ENCODE measurements around the gene BLOC1S5. TPM values are rescaled to one million over a fixed set of nuclear protein-coding genes. Genes with fewer than 3 reads are reported as not detected.
A peak's percentile ranks its signal among the peaks of the same experiment; 100 is the strongest.

BLOC1S5 gene
- total and polyA plus RNA-seq, 12 donors: 5.3 to 27.7 (median 15.0) TPM

- H3K27me3 ChIP-seq: no peaks in the 10 kb centered on the region
- H3K36me3 ChIP-seq (replicated peaks in 1 of 2): peaks cover 0 to 15% of the 10 kb centered on the region in 2 donors
- WGBS, 4 donors: 42 to 85% (median 70%) methylated on average over 4 of the region's 4 CpGs
- peaks cover 34 to 57% of the 10 kb centered on the region in 2 donors for H3K4me1 ChIP-seq (replicated peaks in 1 of 2)
- TF ChIP-seq, protein P1, sequence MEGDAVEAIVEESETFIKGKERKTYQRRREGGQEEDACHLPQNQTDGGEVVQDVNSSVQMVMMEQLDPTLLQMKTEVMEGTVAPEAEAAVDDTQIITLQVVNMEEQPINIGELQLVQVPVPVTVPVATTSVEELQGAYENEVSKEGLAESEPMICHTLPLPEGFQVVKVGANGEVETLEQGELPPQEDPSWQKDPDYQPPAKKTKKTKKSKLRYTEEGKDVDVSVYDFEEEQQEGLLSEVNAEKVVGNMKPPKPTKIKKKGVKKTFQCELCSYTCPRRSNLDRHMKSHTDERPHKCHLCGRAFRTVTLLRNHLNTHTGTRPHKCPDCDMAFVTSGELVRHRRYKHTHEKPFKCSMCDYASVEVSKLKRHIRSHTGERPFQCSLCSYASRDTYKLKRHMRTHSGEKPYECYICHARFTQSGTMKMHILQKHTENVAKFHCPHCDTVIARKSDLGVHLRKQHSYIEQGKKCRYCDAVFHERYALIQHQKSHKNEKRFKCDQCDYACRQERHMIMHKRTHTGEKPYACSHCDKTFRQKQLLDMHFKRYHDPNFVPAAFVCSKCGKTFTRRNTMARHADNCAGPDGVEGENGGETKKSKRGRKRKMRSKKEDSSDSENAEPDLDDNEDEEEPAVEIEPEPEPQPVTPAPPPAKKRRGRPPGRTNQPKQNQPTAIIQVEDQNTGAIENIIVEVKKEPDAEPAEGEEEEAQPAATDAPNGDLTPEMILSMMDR (IDR thresholded peaks at IDR 0.05): no peak
- peak in 1 of 2 donors; percentile 2 for TF ChIP-seq POLR2A (IDR thresholded peaks at IDR 0.05)
- H3K4me3 ChIP-seq: no peak overlapping the region
- peak overlapping the region; percentile 64 to 76 (median 69) for H3K27ac ChIP-seq
- no peaks in the 10 kb centered on the region for H3K9me3 ChIP-seq (replicated peaks in 1 of 3)
- intact Hi-C loops (cut with DNase I): no loop called here
- no peak for DNase-seq
Measured at GRCh38 chr6:8084586-8084985, 20.4 kb upstream of the BLOC1S5 start.

DNA sequence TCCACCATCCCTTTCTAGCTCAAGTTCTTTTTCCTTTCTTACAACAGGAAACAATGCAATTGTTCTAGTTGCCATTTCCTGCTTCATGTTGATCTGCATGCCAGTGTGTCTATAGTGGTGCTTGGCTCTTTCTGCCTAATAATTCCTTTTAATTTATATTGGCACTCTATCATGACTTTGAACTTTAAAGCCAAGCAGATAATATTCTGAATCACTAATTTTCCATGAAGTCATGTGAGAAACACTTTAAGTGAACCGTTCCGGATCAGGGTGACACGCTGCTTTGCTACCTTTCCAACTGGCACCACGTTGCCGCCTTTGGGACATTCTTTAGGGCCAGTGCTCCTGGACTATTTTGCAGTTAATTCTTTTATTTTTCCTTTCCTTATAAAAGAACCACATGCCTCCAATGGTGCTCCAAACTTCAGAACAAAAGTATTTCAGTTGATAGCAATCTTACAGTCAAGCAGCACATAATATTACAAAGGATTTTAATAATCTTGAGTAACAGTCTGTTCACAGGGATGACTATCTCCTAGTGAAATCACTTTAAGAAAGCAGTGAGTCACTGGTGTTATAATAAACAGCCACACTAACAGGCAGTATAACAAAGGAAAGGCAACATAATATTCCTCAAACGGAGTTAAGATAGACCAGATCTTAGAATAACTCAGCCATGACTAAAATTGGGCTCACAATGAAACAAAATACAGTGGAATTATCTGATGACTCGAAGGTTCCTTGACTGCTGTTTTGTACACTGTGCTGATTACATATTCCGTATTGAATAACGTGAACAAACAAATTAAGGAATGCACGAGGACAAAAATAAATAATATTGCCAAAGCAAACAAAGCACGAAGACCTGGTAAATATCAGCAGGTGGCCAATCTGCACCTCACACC, 19.0 kb upstream of the BLOC1S5 start:
- H3K27me3 ChIP-seq: no peaks in the 10 kb centered on the region
- H3K4me3 ChIP-seq: no peak overlapping the region
- peak in 5 of 7 donors; percentile 27 to 54 (median 40) for DNase-seq
- peaks cover 34 to 62% of the 10 kb centered on the region in 2 donors for H3K4me1 ChIP-seq (replicated peaks in 1 of 2)
- no peaks in the 10 kb centered on the region for H3K9me3 ChIP-seq (replicated peaks in 1 of 3)
- H3K36me3 ChIP-seq (replicated peaks in 1 of 2): peaks cover 0 to 1% of the 10 kb centered on the region in 2 donors
- H3K27ac ChIP-seq: peak overlapping the region in 4 of 5 donors; percentile 71 to 83 (median 74)
- WGBS, 4 donors: 43 to 51% (median 46%) methylated on average over 11 of the region's 11 CpGs
- intact Hi-C loops (cut with DNase I): no loop called here
- TF ChIP-seq POLR2A (IDR thresholded peaks at IDR 0.05): peak in 1 of 2 donors; percentile 13
- TF ChIP-seq, protein P1 (IDR thresholded peaks at IDR 0.05): no peak

GRCh38 chr6:8082572-8082953, 18.4 kb upstream of the BLOC1S5 start:
- no peak for DNase-seq
- no peaks in the 10 kb centered on the region for H3K36me3 ChIP-seq (replicated peaks in 1 of 2)
- no peaks in the 10 kb centered on the region for H3K9me3 ChIP-seq (replicated peaks in 1 of 3)
- H3K27ac ChIP-seq: peak overlapping the region in 4 of 5 donors; percentile 71 to 83 (median 74)
- WGBS, 4 donors: 50 to 81% (median 66%) methylated on average over 1 of the region's 1 CpG
- peaks cover 34 to 62% of the 10 kb centered on the region in 2 donors for H3K4me1 ChIP-seq (replicated peaks in 1 of 2)
- no peaks in the 10 kb centered on the region for H3K27me3 ChIP-seq
- TF ChIP-seq, protein P1 (IDR thresholded peaks at IDR 0.05): no peak
- TF ChIP-seq POLR2A (IDR thresholded peaks at IDR 0.05): no peak
- intact Hi-C loops (cut with DNase I): no loop called here
- H3K4me3 ChIP-seq: no peak overlapping the region

DNA sequence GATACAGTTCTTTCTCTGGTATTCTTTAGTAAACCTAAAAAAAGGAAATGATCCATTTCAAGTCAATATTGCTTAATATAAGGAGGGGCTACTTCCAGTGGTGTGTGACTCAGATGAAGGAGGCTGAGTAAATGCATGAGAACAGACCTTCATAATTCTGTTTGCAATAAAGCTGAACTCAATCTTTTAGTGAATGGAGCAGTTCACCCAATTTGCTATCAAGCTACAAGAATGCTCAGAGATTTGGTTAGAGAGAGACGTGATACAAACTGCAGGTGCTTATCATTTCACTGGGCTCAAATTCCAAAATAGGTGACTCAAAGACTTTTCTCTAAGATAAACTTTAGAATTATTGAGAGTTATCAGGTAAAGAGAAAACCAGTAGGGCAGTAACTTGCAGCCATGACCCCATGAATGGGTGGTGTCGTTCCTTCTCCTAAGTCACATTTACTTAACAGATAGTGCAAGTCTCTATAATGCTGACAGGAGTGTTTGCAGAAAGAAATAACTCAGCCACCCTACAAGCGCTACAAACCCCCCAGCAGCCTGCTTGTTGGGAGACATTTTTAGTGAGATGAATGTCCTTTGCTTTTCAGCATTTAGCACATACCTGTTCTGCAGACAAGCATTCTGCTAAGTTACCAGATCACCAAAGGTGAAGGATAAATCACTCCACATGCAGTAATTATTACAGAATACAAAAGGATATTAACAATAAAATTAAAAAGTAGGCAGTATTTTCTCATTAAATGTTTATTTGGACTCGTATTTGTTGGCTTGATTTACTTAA, 16.4 kb upstream of the BLOC1S5 start:
- peak in 1 of 7 donors; percentile 13 for DNase-seq
- whole genome bisulfite sequencing, 4 donors: 58 to 66% (median 64%) methylated on average over 4 of the region's 4 CpGs
- TF ChIP-seq POLR2A (IDR thresholded peaks at IDR 0.05): no peak
- TF ChIP-seq, protein P1 (IDR thresholded peaks at IDR 0.05): no peak
- intact Hi-C loops (cut with DNase I): no loop called here
- no peak overlapping the region for H3K4me3 ChIP-seq
- peak overlapping the region in 3 of 5 donors; percentile 11 to 50 (median 18) for H3K27ac ChIP-seq
- H3K9me3 ChIP-seq (replicated peaks in 1 of 3): no peaks in the 10 kb centered on the region
- H3K27me3 ChIP-seq: no peaks in the 10 kb centered on the region
- peaks cover 34 to 59% of the 10 kb centered on the region in 2 donors for H3K4me1 ChIP-seq (replicated peaks in 1 of 2)
- H3K36me3 ChIP-seq (replicated peaks in 1 of 2): no peaks in the 10 kb centered on the region

All from adrenal gland (tissue), 12 donors.